ENCODE results near the gene CNOT6L. TPM values are rescaled to one million over a fixed set of nuclear protein-coding genes. Genes with fewer than 3 reads are reported as not detected.

Gene CNOT6L
- total and polyA plus RNA-seq, 4 donors = 4.4 to 17.7 (median 10.5) TPM

DNA sequence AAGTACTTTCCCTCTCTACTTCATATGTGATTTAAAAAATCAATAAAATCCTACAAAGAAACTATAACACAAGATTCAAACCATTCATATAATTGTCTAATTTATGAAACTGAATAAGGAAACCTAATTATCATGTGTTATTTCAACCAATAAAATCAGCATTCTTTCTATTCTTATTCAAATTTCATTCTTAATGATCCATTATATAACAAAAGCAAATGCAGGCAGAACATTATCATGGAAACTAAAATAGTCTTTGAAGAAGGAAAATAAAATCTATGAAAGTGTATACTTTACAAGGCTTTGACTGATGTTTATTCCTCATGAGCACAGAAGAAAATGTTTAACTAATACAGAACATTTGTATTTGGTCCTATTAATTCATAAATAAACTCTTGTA lies 47.6 kb downstream of the CNOT6L start:
- peaks cover 0 to 2% (median under 1%) of the 10 kb centered on the region in 4 donors for H3K4me1 ChIP-seq (ENCODE audit: control insufficient read depth in 4 of 4, insufficient read depth in 4 of 4, low read length in 3 of 4)
- H3K9ac ChIP-seq (ENCODE audit: low read depth in 1 of 2, low read length in 2 of 2) = no peak overlapping the region
- no peak overlapping the region for H3K4me3 ChIP-seq (ENCODE audit: low read depth in 1 of 3, low read length in 3 of 3)
- H3K36me3 ChIP-seq (ENCODE audit: control insufficient read depth in 4 of 4, insufficient read depth in 3 of 4, low read depth in 1 of 4, low read length in 3 of 4) = peaks cover 4 to 19% (median 9%) of the 10 kb centered on the region in 4 donors
- no peaks in the 10 kb centered on the region for H3K27me3 ChIP-seq (ENCODE audit: control insufficient read depth in 4 of 4, insufficient read depth in 4 of 4, low read length in 3 of 4)
- H3K9me3 ChIP-seq (ENCODE audit: control insufficient read depth in 4 of 4, low read length in 3 of 4) = no peaks in the 10 kb centered on the region
- no peak overlapping the region for H3K27ac ChIP-seq (ENCODE audit: low read depth in 1 of 2, low read length in 2 of 2)
- TF ChIP-seq NR2F2 (IDR thresholded peaks at IDR 0.05) (no peak), HNF4G (IDR thresholded peaks at IDR 0.05) (no peak), RAD21 (IDR thresholded peaks at IDR 0.05) (no peak), SP1 (IDR thresholded peaks at IDR 0.05) (no peak), HNF4A (conservative IDR thresholded peaks at IDR 0.05) (no peak)
- TF ChIP-seq, protein P1, sequence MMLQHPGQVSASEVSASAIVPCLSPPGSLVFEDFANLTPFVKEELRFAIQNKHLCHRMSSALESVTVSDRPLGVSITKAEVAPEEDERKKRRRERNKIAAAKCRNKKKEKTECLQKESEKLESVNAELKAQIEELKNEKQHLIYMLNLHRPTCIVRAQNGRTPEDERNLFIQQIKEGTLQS (IDR thresholded peaks at IDR 0.05) = no peak
- TF ChIP-seq, protein P2, sequence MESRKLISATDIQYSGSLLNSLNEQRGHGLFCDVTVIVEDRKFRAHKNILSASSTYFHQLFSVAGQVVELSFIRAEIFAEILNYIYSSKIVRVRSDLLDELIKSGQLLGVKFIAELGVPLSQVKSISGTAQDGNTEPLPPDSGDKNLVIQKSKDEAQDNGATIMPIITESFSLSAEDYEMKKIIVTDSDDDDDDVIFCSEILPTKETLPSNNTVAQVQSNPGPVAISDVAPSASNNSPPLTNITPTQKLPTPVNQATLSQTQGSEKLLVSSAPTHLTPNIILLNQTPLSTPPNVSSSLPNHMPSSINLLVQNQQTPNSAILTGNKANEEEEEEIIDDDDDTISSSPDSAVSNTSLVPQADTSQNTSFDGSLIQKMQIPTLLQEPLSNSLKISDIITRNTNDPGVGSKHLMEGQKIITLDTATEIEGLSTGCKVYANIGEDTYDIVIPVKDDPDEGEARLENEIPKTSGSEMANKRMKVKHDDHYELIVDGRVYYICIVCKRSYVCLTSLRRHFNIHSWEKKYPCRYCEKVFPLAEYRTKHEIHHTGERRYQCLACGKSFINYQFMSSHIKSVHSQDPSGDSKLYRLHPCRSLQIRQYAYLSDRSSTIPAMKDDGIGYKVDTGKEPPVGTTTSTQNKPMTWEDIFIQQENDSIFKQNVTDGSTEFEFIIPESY (IDR thresholded peaks at IDR 0.05) = no peak
- no peak for DNase-seq (ENCODE audit: low spot score)

DNA sequence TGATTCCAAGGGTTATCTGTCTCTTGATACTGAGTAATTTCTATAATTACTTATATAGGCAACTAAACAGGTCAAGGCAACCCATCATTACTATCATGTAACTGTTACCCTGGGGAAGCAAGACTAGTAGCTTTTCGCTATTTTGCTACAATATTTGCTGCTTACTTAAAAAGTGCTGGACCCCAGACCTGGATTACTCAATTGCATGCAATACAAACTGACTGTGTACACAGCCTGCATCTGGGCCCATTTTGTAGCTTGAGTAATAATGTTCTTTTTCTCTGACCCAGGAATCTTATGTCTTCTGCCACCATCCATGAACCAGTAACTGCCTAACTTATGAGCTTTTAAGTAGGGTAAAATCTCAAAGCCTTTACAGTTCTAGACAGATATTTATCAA lies 53.4 kb downstream of the CNOT6L start:
- 97% methylated on average over 1 of the region's 1 CpG for WGBS

More for the DNA sequence above, 53.4 kb downstream of the CNOT6L start:
- TF ChIP-seq YY1 (IDR thresholded peaks at IDR 0.05) (no peak), HNF4A (conservative IDR thresholded peaks at IDR 0.05) (no peak), RAD21 (IDR thresholded peaks at IDR 0.05) (no peak), EGR1 (IDR thresholded peaks at IDR 0.05; ENCODE audit: low read depth in 2 of 2) (no peak), TAF1 (conservative IDR thresholded peaks at IDR 0.05) (no peak), JUND (IDR thresholded peaks at IDR 0.05) (no peak), SP1 (IDR thresholded peaks at IDR 0.05) (no peak), FOXA2 (IDR thresholded peaks at IDR 0.05) (no peak), RXRA (IDR thresholded peaks at IDR 0.05) (no peak)
- TF ChIP-seq, protein P3, sequence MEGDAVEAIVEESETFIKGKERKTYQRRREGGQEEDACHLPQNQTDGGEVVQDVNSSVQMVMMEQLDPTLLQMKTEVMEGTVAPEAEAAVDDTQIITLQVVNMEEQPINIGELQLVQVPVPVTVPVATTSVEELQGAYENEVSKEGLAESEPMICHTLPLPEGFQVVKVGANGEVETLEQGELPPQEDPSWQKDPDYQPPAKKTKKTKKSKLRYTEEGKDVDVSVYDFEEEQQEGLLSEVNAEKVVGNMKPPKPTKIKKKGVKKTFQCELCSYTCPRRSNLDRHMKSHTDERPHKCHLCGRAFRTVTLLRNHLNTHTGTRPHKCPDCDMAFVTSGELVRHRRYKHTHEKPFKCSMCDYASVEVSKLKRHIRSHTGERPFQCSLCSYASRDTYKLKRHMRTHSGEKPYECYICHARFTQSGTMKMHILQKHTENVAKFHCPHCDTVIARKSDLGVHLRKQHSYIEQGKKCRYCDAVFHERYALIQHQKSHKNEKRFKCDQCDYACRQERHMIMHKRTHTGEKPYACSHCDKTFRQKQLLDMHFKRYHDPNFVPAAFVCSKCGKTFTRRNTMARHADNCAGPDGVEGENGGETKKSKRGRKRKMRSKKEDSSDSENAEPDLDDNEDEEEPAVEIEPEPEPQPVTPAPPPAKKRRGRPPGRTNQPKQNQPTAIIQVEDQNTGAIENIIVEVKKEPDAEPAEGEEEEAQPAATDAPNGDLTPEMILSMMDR (IDR thresholded peaks at IDR 0.05; ENCODE audit: low read depth, low read length, missing input control) = no peak
- TF ChIP-seq, protein P4, sequence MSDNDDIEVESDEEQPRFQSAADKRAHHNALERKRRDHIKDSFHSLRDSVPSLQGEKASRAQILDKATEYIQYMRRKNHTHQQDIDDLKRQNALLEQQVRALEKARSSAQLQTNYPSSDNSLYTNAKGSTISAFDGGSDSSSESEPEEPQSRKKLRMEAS (IDR thresholded peaks at IDR 0.05) = no peak
- TF ChIP-seq, protein P1 (IDR thresholded peaks at IDR 0.05) = no peak
- TF ChIP-seq, protein P5, sequence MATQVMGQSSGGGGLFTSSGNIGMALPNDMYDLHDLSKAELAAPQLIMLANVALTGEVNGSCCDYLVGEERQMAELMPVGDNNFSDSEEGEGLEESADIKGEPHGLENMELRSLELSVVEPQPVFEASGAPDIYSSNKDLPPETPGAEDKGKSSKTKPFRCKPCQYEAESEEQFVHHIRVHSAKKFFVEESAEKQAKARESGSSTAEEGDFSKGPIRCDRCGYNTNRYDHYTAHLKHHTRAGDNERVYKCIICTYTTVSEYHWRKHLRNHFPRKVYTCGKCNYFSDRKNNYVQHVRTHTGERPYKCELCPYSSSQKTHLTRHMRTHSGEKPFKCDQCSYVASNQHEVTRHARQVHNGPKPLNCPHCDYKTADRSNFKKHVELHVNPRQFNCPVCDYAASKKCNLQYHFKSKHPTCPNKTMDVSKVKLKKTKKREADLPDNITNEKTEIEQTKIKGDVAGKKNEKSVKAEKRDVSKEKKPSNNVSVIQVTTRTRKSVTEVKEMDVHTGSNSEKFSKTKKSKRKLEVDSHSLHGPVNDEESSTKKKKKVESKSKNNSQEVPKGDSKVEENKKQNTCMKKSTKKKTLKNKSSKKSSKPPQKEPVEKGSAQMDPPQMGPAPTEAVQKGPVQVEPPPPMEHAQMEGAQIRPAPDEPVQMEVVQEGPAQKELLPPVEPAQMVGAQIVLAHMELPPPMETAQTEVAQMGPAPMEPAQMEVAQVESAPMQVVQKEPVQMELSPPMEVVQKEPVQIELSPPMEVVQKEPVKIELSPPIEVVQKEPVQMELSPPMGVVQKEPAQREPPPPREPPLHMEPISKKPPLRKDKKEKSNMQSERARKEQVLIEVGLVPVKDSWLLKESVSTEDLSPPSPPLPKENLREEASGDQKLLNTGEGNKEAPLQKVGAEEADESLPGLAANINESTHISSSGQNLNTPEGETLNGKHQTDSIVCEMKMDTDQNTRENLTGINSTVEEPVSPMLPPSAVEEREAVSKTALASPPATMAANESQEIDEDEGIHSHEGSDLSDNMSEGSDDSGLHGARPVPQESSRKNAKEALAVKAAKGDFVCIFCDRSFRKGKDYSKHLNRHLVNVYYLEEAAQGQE (IDR thresholded peaks at IDR 0.05) = no peak
- peaks cover 0 to 12% (median 3%) of the 10 kb centered on the region in 4 donors for H3K9me3 ChIP-seq (ENCODE audit: control insufficient read depth in 4 of 4, low read length in 3 of 4)
- H3K27ac ChIP-seq (ENCODE audit: low read depth in 1 of 2, low read length in 2 of 2) = no peak overlapping the region
- no peaks in the 10 kb centered on the region for H3K4me1 ChIP-seq (ENCODE audit: control insufficient read depth in 4 of 4, insufficient read depth in 4 of 4, low read length in 3 of 4)
- no peak overlapping the region for H3K9ac ChIP-seq (ENCODE audit: low read depth in 1 of 2, low read length in 2 of 2)
- H3K36me3 ChIP-seq (ENCODE audit: control insufficient read depth in 4 of 4, insufficient read depth in 3 of 4, low read depth in 1 of 4, low read length in 3 of 4) = peaks cover 0 to 12% (median 3%) of the 10 kb centered on the region in 4 donors
- DNase-seq (ENCODE audit: low spot score) = no peak
- no peaks in the 10 kb centered on the region for H3K27me3 ChIP-seq (ENCODE audit: control insufficient read depth in 4 of 4, insufficient read depth in 4 of 4, low read length in 3 of 4)
- no peak overlapping the region for H3K4me3 ChIP-seq (ENCODE audit: low read depth in 1 of 3, low read length in 3 of 3)

Measured in liver (tissue), 9 donors.